ENCODE results near the gene EVC2. TPM values are rescaled to one million over a fixed set of nuclear protein-coding genes. Genes with fewer than 3 reads are reported as not detected.

EVC2 gene
- total RNA-seq, 1 donor from 2014 or later = 1.1 TPM

DNA sequence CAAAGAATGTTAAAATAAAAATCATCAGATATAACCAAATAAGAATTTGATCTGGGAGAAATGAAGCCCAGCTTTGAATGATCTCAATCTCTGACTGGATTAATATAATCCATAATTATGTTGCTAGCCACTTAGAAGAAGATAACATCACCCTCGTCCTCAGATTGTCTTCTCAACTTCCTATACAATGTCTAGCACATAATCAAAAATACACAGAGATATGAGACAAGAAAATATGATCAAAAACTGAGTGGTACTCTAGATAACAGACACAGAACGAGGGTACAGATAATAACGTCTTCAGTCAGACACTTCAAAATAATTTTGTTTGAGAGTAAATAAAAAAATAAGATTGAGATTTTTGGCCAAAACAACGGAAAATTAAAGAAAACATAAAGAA lies 47.1 kb downstream of the EVC2 start:
- ATAC-seq (ENCODE audit: low read depth) = no peak
- no peak overlapping the region for H3K27ac Mint-ChIP-seq
- no peak for TF ChIP-seq CTCF (IDR thresholded peaks at IDR 0.05)
- no peak for DNase-seq
- ChIA-PET POLR2A (no interaction called here), CTCF (no interaction called here)
- H3K4me1 Mint-ChIP-seq = no peaks in the 10 kb centered on the region
- no peaks in the 10 kb centered on the region for H3K36me3 Mint-ChIP-seq (ENCODE audit: low read depth)
- no peak overlapping the region for H3K4me3 Mint-ChIP-seq
- intact Hi-C loops (cut with micrococcal nuclease) = no loop called here
- H3K27me3 Mint-ChIP-seq = no peaks in the 10 kb centered on the region
- H3K9me3 Mint-ChIP-seq = peaks cover 4% of the 10 kb centered on the region

DNA sequence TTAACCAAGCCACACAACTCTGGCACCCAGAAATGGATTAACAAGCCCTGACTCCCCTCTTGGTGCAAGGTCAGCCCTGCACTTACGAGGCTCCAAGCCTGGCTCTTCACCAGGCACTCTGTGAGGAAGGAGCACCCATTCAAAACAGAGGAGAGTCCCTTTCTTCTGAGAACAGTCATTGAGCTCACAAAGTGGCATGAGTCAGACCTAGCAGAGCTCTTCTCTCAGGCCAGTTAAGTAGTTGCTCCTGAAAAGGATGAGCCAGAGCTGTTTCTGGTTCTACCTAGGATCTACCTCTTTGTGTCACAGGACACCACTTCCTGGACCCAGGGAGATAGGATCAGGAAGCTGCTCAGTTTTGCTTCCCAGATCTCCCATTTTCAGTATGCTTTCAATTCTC lies 48.2 kb downstream of the EVC2 start:
- CTCF ChIA-PET = no interaction called here
- H3K27me3 Mint-ChIP-seq = no peaks in the 10 kb centered on the region
- no peak overlapping the region for H3K27ac Mint-ChIP-seq
- H3K4me1 Mint-ChIP-seq = no peaks in the 10 kb centered on the region
- POLR2A ChIA-PET = no interaction called here
- intact Hi-C loops (cut with micrococcal nuclease) = no loop called here
- TF ChIP-seq CTCF (IDR thresholded peaks at IDR 0.05) = no peak
- DNase-seq = no peak
- H3K36me3 Mint-ChIP-seq (ENCODE audit: low read depth) = no peaks in the 10 kb centered on the region
- no peak for ATAC-seq (ENCODE audit: low read depth)
- H3K9me3 Mint-ChIP-seq = peaks cover 2% of the 10 kb centered on the region
- H3K4me3 Mint-ChIP-seq = no peak overlapping the region

DNA sequence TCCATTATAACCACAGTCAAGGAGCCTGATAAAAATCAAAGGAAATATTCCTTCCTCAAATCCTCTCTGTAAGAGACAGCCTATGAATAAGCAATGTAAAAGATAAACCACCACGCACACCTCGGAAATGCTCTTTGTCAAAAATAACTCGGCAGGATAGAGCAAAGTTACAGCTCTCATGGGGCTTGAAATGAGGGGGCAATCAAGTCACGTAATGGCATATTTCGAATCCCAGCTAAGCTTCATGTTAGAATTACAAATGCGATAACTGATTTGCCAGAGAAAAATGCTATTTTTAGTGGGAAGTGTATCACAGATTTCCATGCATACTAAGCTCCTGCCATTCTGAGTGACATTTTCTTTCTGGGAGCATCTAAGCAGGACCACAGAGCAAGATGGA lies 49.4 kb downstream of the EVC2 start:
- H3K27me3 Mint-ChIP-seq = no peaks in the 10 kb centered on the region
- ChIA-PET CTCF (no interaction called here), POLR2A (no interaction called here)
- DNase-seq = no peak
- ATAC-seq (ENCODE audit: low read depth) = no peak
- no peaks in the 10 kb centered on the region for H3K36me3 Mint-ChIP-seq (ENCODE audit: low read depth)
- H3K4me1 Mint-ChIP-seq = no peaks in the 10 kb centered on the region
- no peak overlapping the region for H3K4me3 Mint-ChIP-seq
- H3K27ac Mint-ChIP-seq = no peak overlapping the region
- peaks cover 2% of the 10 kb centered on the region for H3K9me3 Mint-ChIP-seq
- no peak for TF ChIP-seq CTCF (IDR thresholded peaks at IDR 0.05)
- intact Hi-C loops (cut with micrococcal nuclease) = no loop called here

DNA sequence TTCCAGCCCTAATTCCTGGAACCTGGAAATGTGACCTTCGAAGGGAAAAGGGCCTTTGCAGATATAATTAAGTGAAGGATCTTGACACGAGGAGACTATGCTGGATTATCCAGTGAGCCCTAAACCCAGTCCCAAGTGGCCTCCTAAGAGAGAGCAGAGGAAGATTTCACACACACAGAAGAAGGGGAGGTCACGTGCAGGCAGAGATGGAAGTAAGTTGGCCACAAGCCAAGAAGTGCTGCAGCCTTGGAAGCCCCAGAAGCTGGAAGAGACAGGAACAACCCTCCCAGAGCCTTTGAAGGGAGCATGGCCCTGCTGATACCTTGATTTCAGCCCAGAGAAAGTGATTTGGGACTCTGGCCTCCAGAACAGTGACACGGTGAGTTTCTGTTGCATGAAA lies 51.9 kb downstream of the EVC2 start:
- Mint-ChIP-seq H3K27me3 (no peaks in the 10 kb centered on the region), H3K4me3 (no peak overlapping the region), H3K4me1 (no peaks in the 10 kb centered on the region), H3K9me3 (peaks cover 2% of the 10 kb centered on the region), H3K36me3 (ENCODE audit: low read depth) (no peaks in the 10 kb centered on the region), H3K27ac (no peak overlapping the region)
- ChIA-PET CTCF (no interaction called here), POLR2A (no interaction called here)
- intact Hi-C loops (cut with micrococcal nuclease) = no loop called here
- no peak for DNase-seq
- no peak for TF ChIP-seq CTCF (IDR thresholded peaks at IDR 0.05)
- no peak for ATAC-seq (ENCODE audit: low read depth)

DNA sequence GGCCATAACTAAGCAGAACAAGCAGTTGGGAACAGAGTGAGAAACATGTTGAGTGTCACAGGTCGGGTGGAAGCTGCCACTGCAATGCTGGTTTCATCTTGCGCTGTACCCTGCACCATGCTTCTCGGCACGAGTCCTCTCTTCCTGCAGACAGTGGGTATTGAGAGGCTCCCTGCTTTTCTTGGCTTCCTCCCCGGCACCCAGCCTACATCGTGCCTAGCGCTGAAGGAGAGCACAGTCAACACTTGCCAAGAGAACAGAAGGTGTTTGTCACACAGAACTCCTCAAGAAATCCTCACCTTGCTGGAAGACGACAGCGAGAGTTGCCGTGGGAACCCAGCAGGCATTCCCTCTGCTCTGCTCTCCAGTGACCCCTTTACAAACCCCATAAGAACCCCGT lies 53.6 kb downstream of the EVC2 start:
- no peak for TF ChIP-seq CTCF (IDR thresholded peaks at IDR 0.05)
- H3K9me3 Mint-ChIP-seq = no peaks in the 10 kb centered on the region
- DNase-seq (no peak), ATAC-seq (ENCODE audit: low read depth) (no peak)
- H3K27ac Mint-ChIP-seq = no peak overlapping the region
- CTCF ChIA-PET = no interaction called here
- no peak overlapping the region for H3K4me3 Mint-ChIP-seq
- no peaks in the 10 kb centered on the region for H3K4me1 Mint-ChIP-seq
- no peaks in the 10 kb centered on the region for H3K27me3 Mint-ChIP-seq
- POLR2A ChIA-PET = no interaction called here
- no peaks in the 10 kb centered on the region for H3K36me3 Mint-ChIP-seq (ENCODE audit: low read depth)
- intact Hi-C loops (cut with micrococcal nuclease) = no loop called here

Data from activated B cell treated with CpG ODN at 0.5 μM for 24 hours (primary cell).